ENCODE measurements around the gene ME1.
"Not testable (repeated sequence)": the region's sequence is repeated elsewhere in the genome, so short reads cannot be mapped to it uniquely, and the experiment has no call there.

Gene ME1

GRCh38 chr6:83431545-83432155 is 799 bp upstream of the ME1 start:
- DNase-seq (ENCODE audit: low read depth) = no peak

- no peak for DNase-seq (ENCODE audit: low read depth)
These were observed 817 bp downstream of the ME1 start for GRCh38 chr6:83429857-83430610.

- no peak for DNase-seq (ENCODE audit: low read depth)
These were observed 1.6 kb downstream of the ME1 start for GRCh38 chr6:83429269-83429668.

GRCh38 chr6:83424392-83425018 is 6.3 kb downstream of the ME1 start:
- no peak for DNase-seq (ENCODE audit: low read depth)

- DNase-seq (ENCODE audit: low read depth) = peak; percentile 63
These were observed 12.8 kb downstream of the ME1 start for GRCh38 chr6:83417880-83418663.

GRCh38 chr6:83413068-83413467 is 17.8 kb downstream of the ME1 start:
- no peak for DNase-seq (ENCODE audit: low read depth)

- DNase-seq (ENCODE audit: low read depth) = no peak
These were observed 19.1 kb downstream of the ME1 start for GRCh38 chr6:83411731-83412130.

GRCh38 chr6:83403191-83403590 is 27.7 kb downstream of the ME1 start:
- no peak for DNase-seq (ENCODE audit: low read depth)

GRCh38 chr6:83389606-83390005 is 41.2 kb downstream of the ME1 start:
- DNase-seq (ENCODE audit: low read depth) = no peak

- DNase-seq (ENCODE audit: low read depth) = no peak
These were observed 45.4 kb downstream of the ME1 start for GRCh38 chr6:83385473-83385872.

GRCh38 chr6:83384751-83385150 is 46.1 kb downstream of the ME1 start:
- no peak for DNase-seq (ENCODE audit: low read depth)

- no peak for DNase-seq (ENCODE audit: low read depth)
These were observed 48.9 kb downstream of the ME1 start for GRCh38 chr6:83381949-83382348.

- DNase-seq (ENCODE audit: low read depth) = no peak
These were observed 52.0 kb downstream of the ME1 start for GRCh38 chr6:83378621-83379388.

- DNase-seq (ENCODE audit: low read depth) = peak; percentile 31
These were observed 59.4 kb downstream of the ME1 start for GRCh38 chr6:83371423-83371822.

- DNase-seq (ENCODE audit: low read depth) = peak; percentile 13
These were observed 60.3 kb downstream of the ME1 start for GRCh38 chr6:83370567-83370966.

- DNase-seq (ENCODE audit: low read depth) = no peak
These were observed 61.2 kb downstream of the ME1 start for GRCh38 chr6:83369692-83370091.

GRCh38 chr6:83368577-83368976 is 62.3 kb downstream of the ME1 start:
- no peak for DNase-seq (ENCODE audit: low read depth)

GRCh38 chr6:83367104-83367503 is 63.7 kb downstream of the ME1 start:
- no peak for DNase-seq (ENCODE audit: low read depth)

- peak; percentile 77 for DNase-seq (ENCODE audit: low read depth)
These were observed 64.9 kb downstream of the ME1 start for GRCh38 chr6:83365931-83366330.

- DNase-seq (ENCODE audit: low read depth) = not testable (repeated sequence)
These were observed 68.5 kb downstream of the ME1 start for GRCh38 chr6:83362349-83362748.

GRCh38 chr6:83359638-83360037 is 71.2 kb downstream of the ME1 start:
- DNase-seq (ENCODE audit: low read depth) = no peak

GRCh38 chr6:83354747-83355146 is 76.1 kb downstream of the ME1 start:
- no peak for DNase-seq (ENCODE audit: low read depth)
